GM23248 (cell line): ENCODE data around the gene TMEM131.

Experiments used
- EZH2 ChIP-seq: fragments of 200-600 bp; sonication (generic); IDR thresholded peaks from 2 replicates; pipeline ENCODE4 v1.6.1; 2018; ENCODE audit warnings: antibody characterized with exemption, mild to moderate bottlenecking; ENCODE audit not compliant: insufficient read depth, poor library complexity, severe bottlenecking
- EZH2phosphoT487 ChIP-seq: fragments of 200-600 bp; sonication (generic); IDR thresholded peaks from 2 replicates; pipeline ENCODE4 v1.6.1; 2018; ENCODE audit warnings: antibody characterized with exemption, moderate library complexity, mild to moderate bottlenecking, low read depth; ENCODE audit not compliant: insufficient read depth

DNA sequence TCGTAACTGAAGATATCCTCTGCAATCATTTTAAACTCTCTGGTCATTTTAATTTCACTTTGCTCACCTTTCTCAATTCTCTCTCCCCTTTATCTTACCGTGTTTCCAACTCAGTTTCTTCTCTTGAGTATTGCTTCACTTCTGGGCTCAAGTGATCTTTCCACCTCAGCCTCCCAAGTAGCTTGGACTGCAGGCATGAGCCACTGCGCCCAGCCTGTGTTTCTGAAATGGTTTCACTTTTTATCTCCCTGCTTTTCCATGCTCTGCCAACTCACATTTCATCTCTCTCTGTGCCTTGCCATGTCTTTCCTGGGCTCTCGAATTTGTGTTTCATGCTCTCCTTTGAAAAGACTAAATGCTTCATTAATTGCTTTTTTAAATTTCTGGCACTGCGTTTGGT lies 30.5 kb upstream of the TMEM131 start:
- TF ChIP-seq EZH2phosphoT487, result no peak
- TF ChIP-seq EZH2, result no peak
